ENCODE measurements around the gene MSX2. TPM values are rescaled to one million over a fixed set of nuclear protein-coding genes. Genes with fewer than 3 reads are reported as not detected.

Gene MSX2
- total and polyA plus RNA-seq, 2 of the 8 experiments (the other 6 are each of a cell fraction or from before 2014, with no cell fraction given): 0.24 to 0.47 TPM

DNA sequence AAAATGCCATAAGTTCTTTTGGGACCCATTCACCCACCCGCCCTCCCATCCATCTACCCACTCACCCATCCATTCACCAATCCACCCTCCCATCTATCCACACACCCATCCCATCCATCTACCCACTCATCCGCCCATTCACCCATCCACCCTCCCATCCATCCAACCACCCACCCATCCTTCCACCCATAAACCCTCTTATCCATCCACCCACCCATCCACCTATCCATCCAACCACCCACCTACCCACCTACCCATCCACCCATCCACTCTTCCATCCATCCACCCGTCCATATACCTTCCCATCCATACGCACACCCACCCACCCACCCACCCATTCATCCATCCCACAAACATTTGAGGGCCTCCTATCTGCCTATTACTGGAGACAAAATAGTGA, 43.3 kb downstream of the MSX2 start:
- Histone ChIP-seq H3K23me2 (ENCODE audit: low read depth, low read length) (peaks cover 6% of the 10 kb centered on the region; the same call in 1 of the 2 replicates), H3K4me1 (replicated peaks in 1 of 4; ENCODE audit: control insufficient read depth in 3 of 4, insufficient read depth in 4 of 4, low read length in 3 of 4) (no peaks in the 10 kb centered on the region), H3K27ac (ENCODE audit: low read depth, low read length) (no peak overlapping the region), H3K4me3 (ENCODE audit: extremely low read depth in 1 of 4, insufficient read depth in 2 of 4, low read depth in 3 of 4, low read length in 4 of 4) (no peak overlapping the region), H2BK20ac (ENCODE audit: low read length) (no peak overlapping the region), H4K8ac (ENCODE audit: extremely low read depth, insufficient read depth, low read length) (no peak overlapping the region), H3K14ac (ENCODE audit: insufficient read length) (no peak overlapping the region), H2BK15ac (ENCODE audit: low read length) (no peak overlapping the region), H3K9ac (replicated peaks in 1 of 4; ENCODE audit: extremely low read depth in 1 of 4, low read depth in 3 of 4, low read length in 3 of 4) (no peak overlapping the region), H3K79me1 (ENCODE audit: low read depth, low read length) (no peaks in the 10 kb centered on the region), H4K20me1 (replicated peaks in 1 of 2; ENCODE audit: control insufficient read depth in 1 of 2, insufficient read depth in 2 of 2, low read length in 2 of 2) (peaks cover 0 to 2% of the 10 kb centered on the region in 2 experiments), H3K9me3 (ENCODE audit: insufficient read depth in 2 of 2, low read depth in 1 of 2, low read length in 1 of 2) (no peaks in the 10 kb centered on the region), H3K56ac (replicated peaks; ENCODE audit: insufficient read length, low read depth, low read length) (no peak overlapping the region), H3K79me2 (ENCODE audit: control insufficient read depth in 1 of 2, insufficient read depth in 2 of 2, low read length in 2 of 2) (no peaks in the 10 kb centered on the region), H2BK5ac (ENCODE audit: low read depth, low read length) (no peak overlapping the region), H2BK12ac (ENCODE audit: low read depth, low read length) (no peak overlapping the region), H2BK120ac (replicated peaks; ENCODE audit: low read depth, low read length) (no peak overlapping the region), H2AFZ (ENCODE audit: low read length) (no peak overlapping the region), H3K4ac (replicated peaks; ENCODE audit: insufficient read length, low read depth, low read length) (no peak overlapping the region), H3K4me2 (ENCODE audit: insufficient read depth in 1 of 2, low read depth in 2 of 2, low read length in 2 of 2) (no peak overlapping the region), H4K91ac (replicated peaks; ENCODE audit: insufficient read length, low read length) (no peak overlapping the region), H3K36me3 (ENCODE audit: control insufficient read depth in 2 of 4, insufficient read depth in 4 of 4, low read length in 3 of 4) (no peaks in the 10 kb centered on the region), H2AK5ac (ENCODE audit: low read depth, low read length) (no peak overlapping the region), H3K27me3 (replicated peaks in 1 of 4; ENCODE audit: control insufficient read depth in 3 of 4, extremely low read depth in 1 of 4, insufficient read depth in 3 of 4, low read length in 3 of 4) (no peaks in the 10 kb centered on the region), H3K18ac (ENCODE audit: extremely low read depth, low read length) (no peak overlapping the region), H4K5ac (ENCODE audit: insufficient read length, low read depth, low read length) (no peak overlapping the region), H3K23ac (ENCODE audit: insufficient read length) (no peak overlapping the region)
- POLR2A ChIA-PET (ENCODE audit: partially characterized antibody): no interaction called here
- WGBS, 2 experiments (ENCODE audit: extremely low coverage in 1 of 2, insufficient coverage in 1 of 2, insufficient read length in 1 of 2, insufficient replicate concordance in 2 of 2, low coverage in 1 of 2, low lambda C conversion rate in 2 of 2, missing lambda C conversion rate in 1 of 2): 80% methylated on average over 2 of the region's 4 CpGs; no CpG with 5 or more reads in 1 of the 2 experiments
- FAIRE-seq (no peak), DNase-seq (ENCODE audit: low read depth in 1 of 2, low spot score in 2 of 2) (no peak)
- TF ChIP-seq RNF2 (IDR thresholded peaks at IDR 0.05; ENCODE audit: borderline replicate concordance, low read depth, low read length, missing control alignments, poor library complexity, severe bottlenecking) (no peak), SIX5 (IDR thresholded peaks at IDR 0.05; ENCODE audit: low read depth, low read length) (no peak), SP4 (IDR thresholded peaks at IDR 0.05; ENCODE audit: low read length) (no peak), MAFK (IDR thresholded peaks at IDR 0.05; ENCODE audit: low read depth, low read length) (no peak), EGR1 (IDR thresholded peaks at IDR 0.05; ENCODE audit: borderline replicate concordance, low read depth, low read length) (no peak)
- TF ChIP-seq, protein P1, sequence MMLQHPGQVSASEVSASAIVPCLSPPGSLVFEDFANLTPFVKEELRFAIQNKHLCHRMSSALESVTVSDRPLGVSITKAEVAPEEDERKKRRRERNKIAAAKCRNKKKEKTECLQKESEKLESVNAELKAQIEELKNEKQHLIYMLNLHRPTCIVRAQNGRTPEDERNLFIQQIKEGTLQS (IDR thresholded peaks at IDR 0.05; ENCODE audit: insufficient read depth, low read depth, low read length): no peak
- TF ChIP-seq, protein P2, sequence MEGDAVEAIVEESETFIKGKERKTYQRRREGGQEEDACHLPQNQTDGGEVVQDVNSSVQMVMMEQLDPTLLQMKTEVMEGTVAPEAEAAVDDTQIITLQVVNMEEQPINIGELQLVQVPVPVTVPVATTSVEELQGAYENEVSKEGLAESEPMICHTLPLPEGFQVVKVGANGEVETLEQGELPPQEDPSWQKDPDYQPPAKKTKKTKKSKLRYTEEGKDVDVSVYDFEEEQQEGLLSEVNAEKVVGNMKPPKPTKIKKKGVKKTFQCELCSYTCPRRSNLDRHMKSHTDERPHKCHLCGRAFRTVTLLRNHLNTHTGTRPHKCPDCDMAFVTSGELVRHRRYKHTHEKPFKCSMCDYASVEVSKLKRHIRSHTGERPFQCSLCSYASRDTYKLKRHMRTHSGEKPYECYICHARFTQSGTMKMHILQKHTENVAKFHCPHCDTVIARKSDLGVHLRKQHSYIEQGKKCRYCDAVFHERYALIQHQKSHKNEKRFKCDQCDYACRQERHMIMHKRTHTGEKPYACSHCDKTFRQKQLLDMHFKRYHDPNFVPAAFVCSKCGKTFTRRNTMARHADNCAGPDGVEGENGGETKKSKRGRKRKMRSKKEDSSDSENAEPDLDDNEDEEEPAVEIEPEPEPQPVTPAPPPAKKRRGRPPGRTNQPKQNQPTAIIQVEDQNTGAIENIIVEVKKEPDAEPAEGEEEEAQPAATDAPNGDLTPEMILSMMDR (IDR thresholded peaks at IDR 0.05; ENCODE audit: control extremely low read depth in 1 of 3, insufficient read depth in 1 of 3, low read depth in 1 of 3, low read length in 3 of 3): no peak
- CTCF ChIA-PET (ENCODE audit: partially characterized antibody): no interaction called here
